Hematopoietic multipotent progenitor cell treated with erythropoietin and hydrocortisone succinate and interleukin-3 and kit ligand, for 15 days (in vitro differentiated cells): ENCODE results near the gene CNOT6L.
"Not testable (repeated sequence)": the region's sequence is repeated elsewhere in the genome, so short reads cannot be mapped to it uniquely, and the experiment has no call there.

ENCODE experiments used
- DNase-seq: peaks from one replicate; pipeline ENCODE4 v3.0.0-alpha.2; 2015; ENCODE audit warnings: low spot score

Gene CNOT6L

DNA sequence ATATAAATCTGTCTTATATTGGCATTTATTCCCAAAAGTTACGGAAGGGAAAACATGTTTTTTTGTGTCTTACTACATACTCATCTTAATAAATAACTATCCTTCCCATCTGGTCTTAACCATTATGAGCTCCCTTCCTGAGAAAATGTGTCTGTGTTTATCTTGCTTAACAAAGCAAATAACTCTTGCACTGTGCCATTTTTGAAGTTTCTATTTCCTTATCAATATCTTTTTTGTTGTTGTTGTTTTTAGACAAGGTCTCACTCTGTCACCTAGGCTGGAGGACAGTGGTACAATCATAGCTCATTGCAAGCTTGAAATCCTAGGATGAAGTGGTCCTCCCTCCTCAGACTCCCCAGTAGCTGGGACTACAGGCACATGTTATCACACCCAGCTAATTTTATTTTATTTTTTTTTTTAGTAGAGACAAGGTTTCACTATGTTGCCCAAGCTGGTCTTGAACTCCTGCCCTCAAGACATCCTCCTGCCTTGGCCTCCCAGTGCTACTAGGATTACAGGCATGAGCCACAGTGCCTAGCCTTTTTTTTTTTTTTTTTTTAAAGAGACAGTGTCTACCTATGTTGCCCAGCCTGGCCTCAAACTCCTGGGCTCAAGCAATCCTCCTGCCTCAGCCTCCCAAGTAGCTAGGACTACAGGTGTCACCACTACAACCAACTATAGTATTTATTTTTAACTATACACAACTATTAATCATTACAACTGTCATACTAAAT, 36.9 kb downstream of the CNOT6L start:
- no peak for DNase-seq

GRCh38 chr4:77780762-77781161, 38.4 kb downstream of the CNOT6L start:
- DNase-seq: not testable (repeated sequence)

GRCh38 chr4:77777135-77777807, 41.9 kb downstream of the CNOT6L start:
- DNase-seq: no peak

- DNase-seq: no peak
Measured at GRCh38 chr4:77776182-77777134, 42.7 kb downstream of the CNOT6L start.

DNA sequence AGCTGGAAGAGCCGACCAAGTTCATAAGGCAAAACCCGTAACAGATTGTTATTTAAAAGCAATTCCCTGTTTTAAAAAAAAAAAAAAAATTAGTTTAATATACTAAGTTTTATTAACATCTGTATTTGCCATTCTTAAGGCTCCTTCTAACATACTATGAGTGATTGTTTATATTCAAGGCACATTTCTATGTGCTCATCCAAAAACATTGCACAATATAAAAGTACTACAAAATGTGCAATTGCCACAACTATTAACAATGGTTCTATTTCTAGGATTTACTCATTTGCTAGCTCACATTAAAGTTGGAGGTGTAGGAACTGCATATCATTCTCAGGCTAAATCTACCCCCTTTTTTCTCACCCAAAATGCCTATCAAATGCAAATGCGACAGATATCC, 46.1 kb downstream of the CNOT6L start:
- no peak for DNase-seq

GRCh38 chr4:77771566-77771965, 47.6 kb downstream of the CNOT6L start:
- no peak for DNase-seq

DNA sequence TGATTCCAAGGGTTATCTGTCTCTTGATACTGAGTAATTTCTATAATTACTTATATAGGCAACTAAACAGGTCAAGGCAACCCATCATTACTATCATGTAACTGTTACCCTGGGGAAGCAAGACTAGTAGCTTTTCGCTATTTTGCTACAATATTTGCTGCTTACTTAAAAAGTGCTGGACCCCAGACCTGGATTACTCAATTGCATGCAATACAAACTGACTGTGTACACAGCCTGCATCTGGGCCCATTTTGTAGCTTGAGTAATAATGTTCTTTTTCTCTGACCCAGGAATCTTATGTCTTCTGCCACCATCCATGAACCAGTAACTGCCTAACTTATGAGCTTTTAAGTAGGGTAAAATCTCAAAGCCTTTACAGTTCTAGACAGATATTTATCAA, 53.4 kb downstream of the CNOT6L start:
- no peak for DNase-seq

GRCh38 chr4:77762531-77762930, 56.6 kb downstream of the CNOT6L start:
- DNase-seq: no peak

GRCh38 chr4:77761595-77761994, 57.6 kb downstream of the CNOT6L start:
- no peak for DNase-seq

GRCh38 chr4:77758804-77759203, 60.4 kb downstream of the CNOT6L start:
- no peak for DNase-seq

DNA sequence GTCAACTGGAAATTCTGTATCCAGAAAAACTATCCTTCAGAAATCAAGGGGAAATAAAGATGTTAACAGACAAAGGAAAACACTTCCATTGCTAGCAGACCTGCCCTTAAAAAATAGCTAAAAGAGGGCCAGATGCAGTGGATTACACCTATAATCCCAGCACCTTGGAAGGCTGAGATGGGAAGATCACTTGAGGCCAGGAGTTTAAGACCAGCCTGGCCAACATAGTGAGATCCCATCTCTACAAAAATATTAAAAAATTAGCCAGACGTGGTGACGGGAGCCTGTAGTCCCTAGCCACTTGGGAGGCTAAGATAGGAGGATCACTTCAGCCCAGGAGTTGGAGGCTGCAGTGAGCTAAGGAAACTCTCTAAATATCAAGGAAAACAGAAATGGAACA, 67.4 kb downstream of the CNOT6L start:
- DNase-seq: no peak

GRCh38 chr4:77745792-77746191, 73.4 kb downstream of the CNOT6L start:
- DNase-seq: no peak

GRCh38 chr4:77742054-77742453, 77.1 kb downstream of the CNOT6L start:
- no peak for DNase-seq

DNA sequence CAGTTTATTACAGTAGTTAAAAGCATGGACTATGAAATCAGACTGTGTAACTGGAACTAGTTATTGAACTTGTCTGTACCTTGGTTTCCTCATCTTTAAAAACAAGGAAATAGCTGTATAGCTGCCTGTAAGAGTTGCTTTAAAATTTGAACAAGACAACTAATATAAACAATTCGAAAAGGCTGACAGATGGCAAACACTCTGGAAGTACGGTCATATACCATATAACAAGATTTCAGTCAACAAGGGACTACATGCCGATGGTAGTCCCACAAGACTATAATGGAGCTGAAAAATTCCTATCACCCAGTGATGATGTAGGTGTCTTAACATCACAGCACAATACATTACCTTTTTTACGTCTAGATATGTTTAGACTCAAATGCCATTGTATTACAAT, 78.7 kb downstream of the CNOT6L start:
- DNase-seq: no peak

- peak; percentile 71 for DNase-seq
Measured at GRCh38 chr4:77734928-77735327, 84.2 kb downstream of the CNOT6L start.

DNA sequence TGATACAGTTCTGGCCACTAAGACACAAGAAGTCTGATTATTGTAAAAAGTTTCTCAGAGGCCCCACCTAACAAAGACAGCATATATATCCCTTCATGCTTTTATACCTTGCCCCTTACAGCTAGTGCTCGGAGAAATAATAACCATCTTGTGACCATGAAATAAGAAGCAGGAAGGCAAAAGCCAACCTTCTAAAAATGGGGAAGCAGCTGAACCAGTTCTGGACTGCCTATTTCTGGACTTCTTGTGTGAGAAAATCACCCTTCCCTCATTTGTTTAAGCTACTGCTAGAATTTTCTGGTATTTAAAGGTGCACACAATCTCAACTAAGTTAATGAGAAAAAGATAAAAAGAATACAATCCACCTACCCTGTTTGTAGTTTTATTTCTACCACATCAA, 87.5 kb downstream of the CNOT6L start:
- DNase-seq: no peak

GRCh38 chr4:77728420-77728819, 90.7 kb downstream of the CNOT6L start:
- no peak for DNase-seq

DNA sequence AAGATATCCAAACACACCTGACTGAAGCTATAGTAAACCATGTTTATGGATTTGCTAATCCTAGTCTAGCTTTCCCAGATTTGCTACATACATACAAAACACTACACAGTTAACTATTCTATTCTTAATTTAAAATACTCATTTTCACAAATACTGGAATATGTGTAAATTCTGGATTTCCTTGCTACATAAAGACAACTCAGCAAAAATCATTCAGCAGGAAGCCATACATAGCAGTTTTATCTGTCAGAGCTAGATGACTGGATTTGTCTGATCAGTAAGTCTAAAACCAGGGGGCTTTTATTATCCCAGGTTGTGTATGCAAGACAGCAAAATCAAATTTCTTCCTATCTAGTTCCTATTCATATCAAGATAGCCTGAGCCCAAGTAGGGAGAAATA, 98.1 kb downstream of the CNOT6L start:
- no peak for DNase-seq

GRCh38 chr4:77718500-77718899, 100.7 kb downstream of the CNOT6L start:
- not testable (repeated sequence) for DNase-seq

- DNase-seq: no peak
Measured at GRCh38 chr4:77715414-77716290, 103.5 kb downstream of the CNOT6L start.

DNA sequence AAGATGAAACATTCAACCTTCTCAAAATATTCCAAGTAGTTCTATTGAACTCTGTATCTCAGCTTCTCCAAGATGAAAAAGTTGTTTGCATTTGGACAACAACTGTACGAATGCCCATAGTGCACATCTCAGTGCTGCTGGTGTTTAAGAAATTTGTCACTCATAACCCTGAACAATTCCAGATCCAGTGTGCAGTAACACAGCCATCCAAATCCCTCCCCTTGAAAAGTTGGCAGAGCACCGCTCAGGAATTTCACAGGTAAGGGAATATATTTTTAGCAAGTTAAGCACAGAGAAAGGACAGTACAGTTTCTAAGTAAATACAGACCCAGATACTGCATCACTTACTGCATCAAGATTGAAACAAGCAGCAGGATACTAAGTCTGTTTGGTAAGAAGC, 104.7 kb downstream of the CNOT6L start:
- DNase-seq: no peak

GRCh38 chr4:77713884-77714283, 105.3 kb downstream of the CNOT6L start:
- DNase-seq: no peak
